Liver (tissue), 3 donors: ENCODE measurements around the gene LRRC72.

Experiments used
- ATF3 ChIP-seq: IDR thresholded peaks from 2 replicates; pipeline ENCODE4 v1.6.1; 2016; ENCODE audit warnings: antibody characterized with exemption
- CTCF ChIP-seq: fragments of 150-350 bp; IDR thresholded peaks from 2 replicates; pipeline ENCODE4 v1.5.1; 2017; ENCODE audit warnings: improper control_type of control experiment, low read depth, low read length; ENCODE audit not compliant: missing input control
- GABPA ChIP-seq, 2 donors: IDR thresholded peaks in 1 of 2; conservative IDR thresholded peaks in 1 of 2; 2 replicates each; pipeline ENCODE4 v1.6.1; 2016; ENCODE audit warnings: antibody characterized with exemption in 2 of 2, mild to moderate bottlenecking in 1 of 2, moderate library complexity in 1 of 2
- JUND ChIP-seq, 2 donors: IDR thresholded peaks; 2 replicates each; pipeline ENCODE4 v1.6.1; 2016; ENCODE audit warnings: antibody characterized with exemption in 2 of 2
- MAX ChIP-seq: IDR thresholded peaks from 2 replicates; pipeline ENCODE4 v1.6.1; 2016; ENCODE audit warnings: antibody characterized with exemption
- REST ChIP-seq: IDR thresholded peaks from 2 replicates; pipeline ENCODE4 v1.6.1; 2016; ENCODE audit warnings: antibody characterized with exemption, mild to moderate bottlenecking
- donor health status: healthy.
- donor health status: healthy.

- TF ChIP-seq CTCF (no peak), ATF3 (no peak), MAX (no peak), GABPA (IDR thresholded peaks at IDR 0.05 in 1 of 2, conservative IDR thresholded peaks at IDR 0.05 in 1 of 2) (no peak), REST (no peak), JUND (IDR thresholded peaks at IDR 0.05) (no peak)
Measured at GRCh38 chr7:16484453-16485158, 42.0 kb upstream of the LRRC72 start.
